Sigmoid colon (tissue), 7 donors: ENCODE data around the gene TMEM44. TPM values are rescaled to one million over a fixed set of nuclear protein-coding genes. Genes with fewer than 3 reads are reported as not detected.
A peak's percentile ranks its signal among the peaks of the same experiment; 100 is the strongest.

Experiments used
- DNase-seq: peaks from one replicate; pipeline ENCODE4 v3.0.0-alpha.2; 2019
- H3K27ac ChIP-seq, 4 donors: fragments of 200-600 bp; sonication (generic); one replicate each; pipeline ENCODE4 v1.5.1; 2016 to 2019; ENCODE audit warnings: mild to moderate bottlenecking in 1 of 4
- H3K27me3 ChIP-seq, 3 donors: fragments of 200-600 bp; sonication (generic); one replicate each; pipeline ENCODE4 v1.5.1; 2019; ENCODE audit warnings: mild to moderate bottlenecking in 1 of 3
- H3K36me3 ChIP-seq, 4 donors: fragments of 200-600 bp; sonication (generic); one replicate each; pipeline ENCODE4 v1.5.1; 2016 to 2019
- H3K4me1 ChIP-seq, 4 donors: fragments of 200-600 bp; sonication (generic); one replicate each; pipeline ENCODE4 v1.5.1; 2017 to 2019
- H3K4me3 ChIP-seq, 4 donors: fragments of 200-600 bp; sonication (generic); one replicate each; pipeline ENCODE4 v1.5.1; 2017 to 2019; ENCODE audit warnings: mild to moderate bottlenecking in 2 of 4, moderate library complexity in 1 of 4
- H3K9me3 ChIP-seq, 4 donors: fragments of 200-600 bp in 3 of 4; sonication (generic) in 3 of 4; one replicate each; pipeline versions ENCODE4 v1.5.1 to v1.6.1; 2013 to 2019
- CTCF ChIP-seq, 4 experiments: fragments of 450-650 bp in 3 of 4; fragments of 200-600 bp in 1 of 4; IDR thresholded peaks; one replicate each; pipeline ENCODE4 v1.5.1; 2016 to 2019; ENCODE audit warnings: antibody characterized with exemption in 4 of 4, mild to moderate bottlenecking in 3 of 4, moderate library complexity in 2 of 4
- EP300 ChIP-seq, 4 donors: sonication (generic); formaldehyde crosslinking; IDR thresholded peaks; one replicate each; pipeline ENCODE4 v1.6.1; 2017; ENCODE audit warnings: antibody characterized with exemption in 4 of 4
- POLR2A ChIP-seq, 2 donors: fragments of 450-650 bp; IDR thresholded peaks; one replicate each; pipeline ENCODE4 v1.6.1; 2016; ENCODE audit warnings: antibody characterized with exemption in 2 of 2, mild to moderate bottlenecking in 2 of 2, moderate library complexity in 2 of 2
- POLR2AphosphoS5 ChIP-seq, 4 donors: sonication (generic); formaldehyde crosslinking; IDR thresholded peaks; one replicate each; pipeline ENCODE4 v1.6.1; 2017; ENCODE audit warnings: antibody characterized with exemption in 4 of 4
- WGBS, 2 donors: extraction: QIAGEN DNeasy Blood & Tissue Kit; methylation state at CpG; one replicate each; pipeline ENCODE4 v1.1.7; 2013; 5-methylcytosine and 5-hydroxymethylcytosine counted together
- intact Hi-C: fragments of 100-400 bp; cut with DNase I; formaldehyde crosslinking; loops from one replicate; pipeline ENCODE4 v1.15.1; 2023
- polyA plus RNA-seq, 3 donors: library from polyadenylated mRNA; stranded (reverse); fragments of 200-250 nt; gene quantifications; one replicate each; pipeline ENCODE4 v1.2.3, GENCODE V29; 2013
- total RNA-seq, 4 donors: library from RNA; depleted of rRNA; stranded (reverse); fragments of >200 nt; gene quantifications; one replicate each; pipeline ENCODE4 v1.1.0, GENCODE V29; 2016
- donor health status: healthy with polysubstance abuse.
- donor health status: Bipolar disorder and iron deficiency.
- donor health status: healthy.

TMEM44 gene
- total and polyA plus RNA-seq, 7 donors, result 2.0 to 25.8 (median 11.9) TPM

GRCh38 chr3:194587438-194587931, 45.7 kb downstream of the TMEM44 start:
- Histone ChIP-seq H3K27me3 (no peaks in the 10 kb centered on the region), H3K36me3 (no peaks in the 10 kb centered on the region), H3K4me1 (peaks cover 0 to 13% (median 8%) of the 10 kb centered on the region in 4 donors), H3K27ac (no peak overlapping the region), H3K4me3 (no peak overlapping the region), H3K9me3 (no peaks in the 10 kb centered on the region)
- TF ChIP-seq POLR2A (IDR thresholded peaks at IDR 0.05), result no peak
- TF ChIP-seq EP300 (IDR thresholded peaks at IDR 0.05), result no peak
- no peak for TF ChIP-seq POLR2AphosphoS5 (IDR thresholded peaks at IDR 0.05)
- TF ChIP-seq CTCF (IDR thresholded peaks at IDR 0.05), result no peak
- 80 to 90% methylated on average over 14 of the region's 14 CpGs for WGBS, 2 donors
- intact Hi-C loops, result no loop called here
- no peak for DNase-seq

GRCh38 chr3:194586836-194587235, 46.4 kb downstream of the TMEM44 start:
- H3K27me3 ChIP-seq, result no peaks in the 10 kb centered on the region
- H3K4me3 ChIP-seq, result no peak overlapping the region
- 49 to 86% methylated on average over 2 of the region's 2 CpGs for WGBS, 2 donors
- intact Hi-C loops, result no loop called here
- no peaks in the 10 kb centered on the region for H3K9me3 ChIP-seq
- no peaks in the 10 kb centered on the region for H3K36me3 ChIP-seq
- TF ChIP-seq EP300 (IDR thresholded peaks at IDR 0.05) (no peak), POLR2AphosphoS5 (IDR thresholded peaks at IDR 0.05) (no peak), POLR2A (IDR thresholded peaks at IDR 0.05) (no peak), CTCF (IDR thresholded peaks at IDR 0.05) (no peak)
- peaks cover 0 to 13% (median 8%) of the 10 kb centered on the region in 4 donors for H3K4me1 ChIP-seq
- no peak overlapping the region for H3K27ac ChIP-seq
- DNase-seq, result no peak

DNA sequence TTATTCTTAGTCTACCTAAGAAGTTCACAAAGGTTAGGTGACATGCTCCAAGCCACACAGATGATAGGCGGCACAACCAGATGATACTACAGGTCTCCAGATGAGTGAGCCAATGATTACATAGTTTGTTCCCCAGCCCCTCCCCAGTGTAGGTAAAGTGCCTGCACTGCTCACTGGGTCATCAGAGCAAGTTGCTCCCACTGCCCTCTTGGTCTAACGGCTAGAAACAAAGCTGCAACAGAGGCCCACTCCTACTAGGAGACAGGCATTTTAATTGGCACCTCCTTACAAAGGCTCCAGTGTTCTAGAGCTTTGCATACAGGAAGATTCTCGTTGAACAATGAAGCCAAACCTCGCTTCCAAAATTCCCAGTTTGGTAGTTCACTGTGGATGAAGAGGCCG, 47.3 kb downstream of the TMEM44 start:
- intact Hi-C loops, result loop anchor here (2.0 kb wide), 1 partner anchor 99 kb away; the partner anchor contains the start of gene ATP13A3
- Histone ChIP-seq H3K4me1 (peaks cover 0 to 13% (median 8%) of the 10 kb centered on the region in 4 donors), H3K36me3 (no peaks in the 10 kb centered on the region), H3K27me3 (no peaks in the 10 kb centered on the region), H3K4me3 (no peak overlapping the region), H3K9me3 (no peaks in the 10 kb centered on the region), H3K27ac (no peak overlapping the region)
- TF ChIP-seq CTCF (IDR thresholded peaks at IDR 0.05) (no peak), POLR2AphosphoS5 (IDR thresholded peaks at IDR 0.05) (no peak), EP300 (IDR thresholded peaks at IDR 0.05) (no peak), POLR2A (IDR thresholded peaks at IDR 0.05) (no peak)
- no peak for DNase-seq
- 60 to 81% methylated on average over 5 of the region's 5 CpGs for WGBS, 2 donors

DNA sequence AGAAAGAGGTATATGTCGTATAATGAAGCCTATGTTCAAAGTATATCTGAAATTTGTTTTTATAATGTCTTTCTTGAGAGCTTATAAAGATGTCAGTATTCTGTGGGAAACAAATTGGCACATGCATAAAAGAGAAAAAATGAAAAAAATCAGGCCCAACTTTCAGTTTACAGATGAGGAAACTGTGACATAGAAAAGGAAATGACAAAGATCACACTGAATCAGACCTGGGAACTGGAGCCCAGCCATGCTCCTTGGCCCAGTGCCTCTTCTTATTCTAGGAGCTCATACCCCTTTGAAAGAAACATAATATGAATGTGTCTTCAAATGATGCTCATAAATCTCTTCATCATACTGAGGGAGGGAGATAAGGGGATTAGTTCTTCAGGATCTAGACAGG, 48.4 kb downstream of the TMEM44 start:
- H3K4me1 ChIP-seq, result peaks cover 0 to 13% (median 8%) of the 10 kb centered on the region in 4 donors
- WGBS, 2 donors, result 90 to 93% methylated on average over 1 of the region's 1 CpG
- intact Hi-C loops, result loop anchor here (2.0 kb wide), 1 partner anchor 98 kb away; the partner anchor contains the start of gene ATP13A3

More for the DNA sequence above, 48.4 kb downstream of the TMEM44 start:
- no peak for DNase-seq
- Histone ChIP-seq H3K27ac (peak overlapping the region in 2 of 4 donors; percentile 91 to 93), H3K36me3 (no peaks in the 10 kb centered on the region), H3K27me3 (no peaks in the 10 kb centered on the region), H3K9me3 (no peaks in the 10 kb centered on the region), H3K4me3 (no peak overlapping the region)
- TF ChIP-seq POLR2AphosphoS5 (IDR thresholded peaks at IDR 0.05) (no peak), POLR2A (IDR thresholded peaks at IDR 0.05) (no peak), EP300 (IDR thresholded peaks at IDR 0.05) (no peak), CTCF (IDR thresholded peaks at IDR 0.05) (no peak)
